Body of pancreas (tissue), 4 donors: ENCODE data around the gene ZC4H2.

Experiments
- POLR2A ChIP-seq, 3 donors: fragments of 450-650 bp; IDR thresholded peaks; one replicate each; pipeline ENCODE4 v1.6.1; 2016; ENCODE audit warnings: antibody characterized with exemption in 3 of 3, mild to moderate bottlenecking in 2 of 3
- TF ChIP-seq, protein P1 (sequence below), 7 experiments: fragments of 450-650 bp in 4 of 7; fragments of 200-600 bp in 3 of 7; sonication (generic) in 3 of 7; IDR thresholded peaks; one replicate each; pipeline ENCODE4 v1.5.1; 2016 to 2019; ENCODE audit warnings: antibody characterized with exemption in 7 of 7

DNA sequence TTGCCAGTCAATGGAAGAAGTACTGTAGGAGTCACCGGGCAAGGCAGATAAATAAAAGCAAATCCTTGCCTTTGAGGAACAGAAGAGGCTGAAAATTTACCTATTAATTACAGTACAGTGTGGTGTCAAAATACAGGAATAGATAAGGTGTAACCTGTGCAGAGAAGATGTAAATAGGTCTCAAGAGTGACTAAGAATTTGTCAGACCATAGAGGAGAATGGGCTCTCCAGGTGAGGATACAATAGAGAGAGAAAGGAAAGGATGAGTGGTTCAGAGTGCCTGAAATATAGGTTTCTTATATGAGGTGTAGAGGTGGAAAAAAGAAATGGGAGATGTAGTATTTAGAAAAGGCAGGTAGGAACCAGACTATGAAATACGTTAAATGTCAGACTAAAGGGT, 801 bp upstream of the ZC4H2 start:
- TF ChIP-seq, protein P1, sequence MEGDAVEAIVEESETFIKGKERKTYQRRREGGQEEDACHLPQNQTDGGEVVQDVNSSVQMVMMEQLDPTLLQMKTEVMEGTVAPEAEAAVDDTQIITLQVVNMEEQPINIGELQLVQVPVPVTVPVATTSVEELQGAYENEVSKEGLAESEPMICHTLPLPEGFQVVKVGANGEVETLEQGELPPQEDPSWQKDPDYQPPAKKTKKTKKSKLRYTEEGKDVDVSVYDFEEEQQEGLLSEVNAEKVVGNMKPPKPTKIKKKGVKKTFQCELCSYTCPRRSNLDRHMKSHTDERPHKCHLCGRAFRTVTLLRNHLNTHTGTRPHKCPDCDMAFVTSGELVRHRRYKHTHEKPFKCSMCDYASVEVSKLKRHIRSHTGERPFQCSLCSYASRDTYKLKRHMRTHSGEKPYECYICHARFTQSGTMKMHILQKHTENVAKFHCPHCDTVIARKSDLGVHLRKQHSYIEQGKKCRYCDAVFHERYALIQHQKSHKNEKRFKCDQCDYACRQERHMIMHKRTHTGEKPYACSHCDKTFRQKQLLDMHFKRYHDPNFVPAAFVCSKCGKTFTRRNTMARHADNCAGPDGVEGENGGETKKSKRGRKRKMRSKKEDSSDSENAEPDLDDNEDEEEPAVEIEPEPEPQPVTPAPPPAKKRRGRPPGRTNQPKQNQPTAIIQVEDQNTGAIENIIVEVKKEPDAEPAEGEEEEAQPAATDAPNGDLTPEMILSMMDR (IDR thresholded peaks at IDR 0.05) = no peak
- no peak for TF ChIP-seq POLR2A (IDR thresholded peaks at IDR 0.05)
